Activated T-cell treated with anti-CD3 and anti-CD28 coated beads for 4 hours (primary cell): ENCODE measurements around the gene LPP.

Experiments used
- DNase-seq: peaks from one replicate; pipeline ENCODE4 v3.0.0-alpha.2; 2020

The LPP gene

DNA sequence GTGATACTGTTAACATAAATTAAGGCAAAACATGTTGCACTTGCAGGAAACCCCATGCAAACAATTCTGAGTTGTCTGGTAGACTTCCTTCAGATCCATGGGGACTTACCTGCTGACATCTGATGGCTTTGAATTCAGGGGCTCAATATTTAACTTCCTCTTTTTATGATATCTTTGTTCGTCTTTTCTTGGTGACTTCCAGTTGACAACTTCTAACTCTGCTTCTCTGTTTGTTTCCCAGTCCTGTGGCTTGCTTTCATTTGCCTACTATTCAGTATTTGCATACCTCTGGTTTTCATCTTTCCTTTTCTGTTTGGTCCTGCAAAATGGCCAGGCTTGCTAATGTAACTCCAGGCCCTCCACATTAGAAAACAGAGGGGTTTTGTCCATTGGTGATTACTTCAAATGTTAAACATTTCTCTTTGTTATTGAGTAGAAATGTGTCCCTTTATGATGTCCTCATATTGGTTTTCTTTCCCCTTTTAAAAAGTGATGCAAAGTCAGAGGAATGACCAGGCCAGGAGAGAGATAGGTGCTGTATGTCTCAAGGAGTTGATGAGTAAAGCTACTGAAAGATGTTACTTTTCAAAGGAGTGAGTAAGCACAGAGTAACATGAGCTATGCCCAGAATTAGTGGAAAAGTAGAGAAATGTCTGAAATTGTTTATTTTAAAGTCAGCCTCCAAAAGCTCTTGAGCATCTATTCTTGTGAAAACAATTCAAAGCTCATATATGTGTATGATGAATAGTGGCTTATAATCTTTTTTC lies 335.9 kb downstream of the LPP start:
- no peak for DNase-seq

DNA sequence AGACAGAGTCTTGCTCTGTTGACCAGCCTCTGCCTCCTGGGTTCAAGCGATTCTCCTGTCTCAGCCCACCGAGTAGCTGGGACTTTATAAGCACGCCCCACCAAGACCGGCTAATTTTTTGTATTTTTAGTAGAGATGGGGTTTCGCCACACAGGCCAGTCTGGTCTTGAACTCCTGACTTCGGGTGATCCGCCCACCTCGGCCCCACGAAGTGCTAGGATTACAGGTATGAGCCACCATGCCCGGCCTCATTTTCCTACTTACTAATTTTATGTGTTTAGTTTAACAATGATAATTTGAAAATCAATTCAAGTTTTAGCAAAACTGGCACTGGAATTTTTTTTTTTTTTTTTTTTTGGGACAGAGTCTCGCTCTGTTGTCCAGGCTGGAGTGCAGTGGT lies 336.5 kb downstream of the LPP start:
- no peak for DNase-seq

DNA sequence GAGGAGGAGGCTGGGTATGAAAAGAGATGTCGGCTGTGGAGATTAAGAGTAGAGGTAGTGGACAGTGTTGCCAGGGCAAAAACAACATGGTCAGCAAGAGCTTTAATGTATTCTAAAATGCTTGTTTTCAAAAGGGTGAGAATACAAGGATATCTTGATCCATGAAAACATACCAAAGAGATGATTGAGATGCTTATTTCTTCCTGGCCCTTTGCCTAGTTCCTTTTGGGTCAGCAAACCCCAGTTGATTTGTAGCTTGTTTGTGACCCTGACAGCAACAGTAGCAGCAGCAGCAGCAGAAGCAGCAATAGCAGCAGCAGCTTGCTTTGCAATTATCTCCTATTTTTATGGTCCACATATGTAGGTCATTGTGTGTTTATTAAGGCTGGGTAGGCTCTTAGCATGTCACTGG lies 337.3 kb downstream of the LPP start:
- DNase-seq = no peak

DNA sequence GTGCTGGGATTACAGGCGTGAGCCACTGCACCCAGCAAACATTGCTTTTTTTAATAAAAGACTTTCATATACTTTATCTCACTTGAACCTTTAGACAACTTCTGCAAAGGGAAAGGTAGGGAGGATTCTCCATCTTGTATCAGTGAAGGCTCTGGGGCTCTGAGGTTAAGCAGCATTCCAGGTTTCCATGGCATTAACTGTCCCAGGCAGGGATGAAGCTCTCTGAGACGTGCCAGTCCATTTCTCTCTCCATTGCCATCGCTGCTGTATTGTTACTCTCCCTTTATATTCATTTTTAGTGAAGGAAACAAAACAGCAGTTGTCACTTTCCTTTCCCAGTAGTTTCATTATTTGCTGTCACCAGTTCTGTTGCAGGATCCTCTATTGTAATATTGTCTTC lies 342.4 kb downstream of the LPP start:
- DNase-seq = no peak

DNA sequence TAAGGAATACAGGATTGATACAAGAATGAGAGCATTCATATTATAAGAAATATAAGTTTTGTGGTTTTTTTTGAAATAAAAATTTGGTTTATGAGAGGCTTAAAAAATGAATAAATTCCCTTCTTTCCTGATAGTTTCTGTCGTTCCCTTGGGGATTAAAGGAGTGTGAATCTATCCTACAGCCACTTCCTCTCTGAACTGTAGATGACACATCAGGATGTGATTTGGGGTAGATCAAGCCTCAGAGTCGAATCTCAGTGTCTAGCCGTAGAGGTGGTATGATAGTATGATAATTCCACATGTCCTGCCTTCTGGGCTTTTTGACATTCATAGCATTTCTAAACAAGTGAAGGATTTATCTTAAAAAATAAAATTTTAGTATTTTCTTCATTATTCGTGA lies 343.1 kb downstream of the LPP start:
- DNase-seq = no peak

DNA sequence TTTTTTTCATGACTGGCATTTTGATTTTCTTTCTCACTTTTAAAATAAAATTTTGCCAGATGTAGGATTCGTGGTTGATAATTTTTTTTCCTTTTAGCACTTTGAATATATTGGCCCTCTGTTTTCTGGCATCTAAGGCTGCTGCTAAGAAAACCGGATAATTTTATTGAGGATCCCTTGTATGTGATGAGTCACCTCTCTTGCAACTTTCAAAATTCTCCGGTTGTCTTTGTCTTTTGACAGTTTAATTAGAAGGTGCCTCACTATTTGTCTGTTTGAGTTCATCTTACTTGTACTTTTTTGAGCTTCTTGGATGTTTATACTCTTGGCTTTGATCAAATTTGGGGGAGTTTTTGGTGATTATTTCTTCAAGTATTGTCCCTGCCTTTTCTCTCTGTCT lies 349.7 kb downstream of the LPP start:
- DNase-seq = no peak

DNA sequence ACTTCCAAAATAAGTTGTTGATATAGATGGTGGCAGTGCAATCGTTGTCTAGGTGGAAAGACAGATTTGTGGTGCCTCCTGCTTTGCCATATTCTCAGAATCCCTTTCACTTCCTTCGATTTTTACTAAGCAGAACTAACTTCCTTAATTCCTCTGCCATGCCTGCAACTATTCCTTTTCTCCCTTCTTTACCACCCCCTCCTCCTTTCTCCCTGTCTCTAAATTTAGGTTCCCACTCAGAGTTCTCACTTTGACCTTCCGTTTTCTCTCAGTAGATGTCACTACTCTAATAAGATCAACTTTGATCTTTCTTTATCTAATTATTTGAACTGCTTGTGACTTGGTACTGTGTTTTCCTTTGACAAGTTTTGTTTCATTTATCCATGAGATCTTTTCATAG lies 351.2 kb downstream of the LPP start:
- no peak for DNase-seq

DNA sequence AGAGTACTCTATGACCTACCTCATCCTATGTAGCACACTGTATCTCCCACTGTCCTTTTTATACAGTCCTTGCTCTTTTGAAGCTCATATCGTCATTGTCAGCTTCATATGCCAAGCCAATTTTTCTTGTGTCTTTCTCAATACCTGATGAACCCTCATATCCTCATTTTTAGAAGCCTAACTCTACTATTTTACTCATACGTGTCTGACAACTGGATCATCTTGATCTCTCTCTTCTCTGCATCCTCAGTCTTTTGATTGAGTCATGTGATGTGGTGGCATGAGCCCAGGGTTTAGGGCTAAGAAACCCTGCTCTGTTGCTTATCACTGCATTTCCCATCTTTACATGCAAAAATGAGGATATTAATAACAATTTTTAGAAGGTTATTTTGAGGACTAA lies 352.0 kb downstream of the LPP start:
- no peak for DNase-seq

DNA sequence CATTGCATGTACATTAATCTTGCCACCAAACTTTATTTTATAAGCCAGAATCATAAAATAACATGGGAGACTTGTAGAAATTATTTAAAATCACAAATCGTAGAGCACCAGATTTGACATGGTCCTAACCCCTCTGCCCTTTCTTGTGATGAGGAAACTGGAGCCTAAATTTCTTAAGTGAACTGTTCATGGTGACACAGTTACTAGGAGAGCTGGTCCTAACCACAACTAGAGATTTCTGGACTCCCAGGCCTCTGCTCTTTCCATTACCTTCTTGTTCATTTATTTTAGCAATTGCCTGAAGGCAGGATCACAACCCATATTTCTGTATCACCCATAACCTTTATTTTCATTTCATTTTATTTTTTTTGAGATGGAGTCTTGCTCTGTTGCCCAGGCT lies 352.5 kb downstream of the LPP start:
- no peak for DNase-seq

DNA sequence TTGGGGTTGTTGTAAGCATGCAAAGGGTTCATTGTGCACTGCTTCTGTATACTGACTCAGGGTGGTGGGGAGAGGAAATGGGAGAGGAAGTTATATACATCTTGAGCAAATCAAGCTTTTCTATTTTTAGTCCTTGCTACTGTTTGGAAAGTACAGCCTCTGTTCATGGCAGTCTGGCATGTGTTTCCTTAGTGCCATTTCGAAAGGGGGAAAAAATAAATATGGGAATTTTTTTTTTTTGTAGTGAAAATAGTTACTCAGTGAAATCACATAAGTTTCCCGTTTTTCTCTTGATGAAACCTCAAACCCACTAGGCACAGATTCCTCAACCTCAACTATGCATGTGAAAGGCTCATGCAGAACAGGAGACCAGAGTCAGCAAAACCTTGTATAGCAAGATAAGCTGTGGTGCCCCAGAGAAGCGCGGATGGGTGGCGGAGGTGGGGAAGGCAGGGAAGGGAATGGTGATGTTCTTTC lies 353.3 kb downstream of the LPP start:
- no peak for DNase-seq

DNA sequence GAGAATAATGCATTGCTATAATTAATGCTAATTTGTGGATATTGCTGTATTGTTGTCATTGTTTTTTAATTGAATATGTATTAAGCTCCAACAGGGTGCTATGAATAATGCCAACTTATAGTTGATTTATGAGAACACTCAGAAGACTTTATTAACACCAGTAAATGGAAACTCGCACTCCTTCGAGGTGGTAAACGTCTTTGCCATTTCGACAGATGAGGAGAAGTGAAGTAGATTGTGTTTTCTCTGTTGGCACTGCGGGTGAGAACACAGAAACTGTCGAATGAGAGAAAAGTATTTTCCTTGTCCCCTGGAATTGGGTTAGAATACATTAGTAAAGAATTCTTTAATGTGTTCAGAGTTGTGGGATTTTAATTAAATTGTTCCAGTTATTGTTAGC lies 354.5 kb downstream of the LPP start:
- no peak for DNase-seq

DNA sequence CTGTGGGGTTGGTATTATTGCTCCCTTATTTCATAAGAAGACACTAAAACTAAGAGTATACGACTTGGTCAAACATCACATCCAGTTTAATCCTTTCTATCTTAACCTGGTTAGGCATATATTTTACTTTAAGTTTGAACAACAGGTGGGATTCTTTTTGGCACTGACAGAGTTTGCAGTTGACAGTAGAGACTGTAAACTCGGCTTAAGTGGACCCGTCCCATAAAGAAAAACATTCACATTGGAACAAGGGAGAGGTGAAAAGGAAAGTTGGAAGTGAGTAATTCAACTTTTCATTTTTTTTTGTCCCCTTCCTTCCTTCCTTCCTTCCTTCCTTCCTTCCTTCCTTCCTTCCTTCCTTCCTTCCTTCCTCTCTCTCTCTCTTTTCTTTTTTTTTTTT lies 355.4 kb downstream of the LPP start:
- DNase-seq = no peak

DNA sequence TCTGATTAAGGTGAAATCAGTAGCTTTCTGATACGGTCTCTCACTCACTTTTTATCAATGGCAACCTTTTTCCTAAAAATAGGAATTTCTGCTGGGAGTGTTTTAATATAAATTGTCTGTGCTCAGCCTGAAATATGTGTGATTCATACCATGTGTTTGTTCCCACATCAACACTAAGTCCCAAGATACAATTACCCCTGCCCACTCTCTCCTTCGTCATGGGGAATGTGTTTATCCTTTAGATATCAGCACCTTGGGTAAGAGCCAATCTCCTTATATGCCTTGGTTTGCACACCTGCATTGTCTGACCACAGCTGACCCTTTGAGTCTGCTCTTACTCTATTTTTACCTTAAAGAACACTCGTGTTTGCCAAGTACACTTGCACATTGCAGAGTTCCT lies 356.4 kb downstream of the LPP start:
- DNase-seq = no peak

DNA sequence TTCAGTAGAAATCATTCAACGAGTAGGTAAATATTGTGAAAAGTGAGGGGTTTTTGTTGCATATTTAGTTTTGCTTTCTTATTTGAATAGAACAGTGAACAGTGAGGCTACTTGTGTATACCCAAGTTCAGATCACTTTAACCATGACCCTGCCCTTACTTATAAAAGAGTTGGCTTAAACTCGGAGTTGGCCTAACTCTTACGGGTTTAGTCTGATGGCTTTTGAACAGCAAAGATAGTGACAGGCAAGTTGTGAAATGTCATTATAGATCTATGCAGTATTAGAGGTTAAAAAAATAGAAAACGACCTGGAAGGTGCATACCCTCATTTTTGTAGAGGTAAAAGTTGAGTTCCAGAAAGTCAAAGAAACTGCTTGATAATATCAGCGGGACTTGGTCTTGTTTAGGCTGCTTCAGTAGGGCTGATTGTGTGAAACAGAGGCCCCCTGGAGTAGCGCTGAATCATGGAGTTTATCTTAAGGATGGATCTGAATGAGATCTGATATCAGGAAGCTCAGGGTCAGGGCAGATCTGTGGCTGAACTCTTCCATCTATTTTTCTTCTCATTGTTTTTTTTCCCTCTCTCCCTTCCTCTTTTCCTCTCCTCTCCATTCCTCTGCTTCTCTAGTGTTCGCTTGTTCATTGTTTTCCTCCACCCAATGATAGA lies 359.8 kb downstream of the LPP start:
- DNase-seq = no peak

DNA sequence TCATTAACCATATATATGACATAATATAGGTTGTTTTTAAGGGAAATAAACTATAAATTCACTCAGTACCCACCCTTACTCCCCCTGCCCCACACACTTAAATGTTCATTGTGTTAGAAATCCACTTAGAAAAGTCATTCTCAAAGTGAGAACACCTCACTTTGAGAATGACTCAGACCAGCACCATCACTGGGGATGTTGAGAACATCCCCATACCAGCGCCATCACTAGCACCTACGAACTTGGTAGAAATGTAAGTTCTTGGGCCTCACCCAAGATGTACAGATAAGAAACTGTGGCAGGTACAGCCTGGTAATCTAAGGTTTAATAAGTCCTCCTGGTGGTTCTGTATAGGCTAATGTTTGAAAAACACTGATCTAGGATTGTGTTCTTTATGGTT lies 362.6 kb downstream of the LPP start:
- no peak for DNase-seq

DNA sequence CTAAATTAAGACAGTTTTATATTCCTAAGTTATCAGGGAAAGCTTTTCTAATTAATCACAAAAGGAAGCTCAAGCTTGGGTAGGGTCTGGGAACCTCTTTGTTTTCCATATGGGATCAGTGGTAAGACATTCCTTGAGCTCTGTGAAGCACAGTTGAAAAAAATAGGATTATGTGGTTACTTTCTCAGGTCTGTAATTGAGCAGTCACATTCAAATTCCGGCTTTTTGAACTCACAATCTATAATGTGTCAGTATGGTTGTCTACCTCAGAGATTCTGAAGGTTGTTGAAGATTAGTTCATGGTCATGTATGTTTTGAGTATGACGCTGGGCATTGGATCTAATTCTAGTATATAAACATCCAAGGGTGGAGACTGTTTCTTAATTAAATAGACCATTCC lies 364.5 kb downstream of the LPP start:
- DNase-seq = no peak

DNA sequence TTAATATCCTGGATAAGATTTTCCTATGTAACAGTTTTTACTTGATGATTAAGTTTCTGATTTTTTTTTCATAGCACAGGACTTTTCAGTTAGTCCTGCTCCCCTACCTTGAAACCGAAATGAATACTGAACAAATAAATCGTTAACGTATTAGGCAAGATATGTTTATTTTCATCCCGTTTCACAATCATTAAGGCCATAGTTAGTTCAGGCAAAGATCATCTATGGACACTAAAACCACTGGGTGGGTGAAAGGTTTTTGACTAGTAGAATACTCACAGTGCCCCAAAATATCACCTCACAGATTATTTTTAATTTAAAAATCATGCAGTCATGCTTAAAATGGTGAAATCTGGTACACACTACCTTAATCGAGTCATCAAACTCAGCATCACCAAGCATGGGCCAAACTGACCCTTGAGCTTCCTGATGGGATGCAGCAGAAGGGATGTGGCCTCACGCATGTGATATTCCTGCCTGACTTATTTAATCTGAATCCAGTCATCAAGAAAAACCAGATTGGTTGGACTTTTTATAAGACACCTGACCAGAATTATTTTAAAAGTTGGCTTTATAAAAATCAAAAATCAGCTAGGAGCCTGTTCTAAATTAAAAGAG lies 365.0 kb downstream of the LPP start:
- no peak for DNase-seq

DNA sequence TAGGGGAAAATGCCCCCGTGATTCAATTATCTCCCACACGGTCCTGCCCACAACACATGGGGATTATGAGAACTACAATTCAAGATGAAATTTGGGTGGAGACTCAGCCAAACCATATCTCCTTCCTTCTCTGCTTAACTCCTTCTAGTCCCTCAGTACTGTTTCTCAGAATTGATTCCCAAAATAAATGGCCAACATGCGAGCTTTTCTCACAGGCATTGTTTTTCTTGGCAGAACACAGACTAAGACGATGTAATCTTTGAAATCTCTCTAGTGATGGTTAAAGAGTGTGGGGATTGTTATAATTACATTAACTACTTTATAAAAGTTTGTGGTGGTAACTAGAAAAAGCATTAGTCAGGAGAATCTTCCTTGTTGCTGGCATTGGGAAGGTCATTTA lies 366.5 kb downstream of the LPP start:
- no peak for DNase-seq

DNA sequence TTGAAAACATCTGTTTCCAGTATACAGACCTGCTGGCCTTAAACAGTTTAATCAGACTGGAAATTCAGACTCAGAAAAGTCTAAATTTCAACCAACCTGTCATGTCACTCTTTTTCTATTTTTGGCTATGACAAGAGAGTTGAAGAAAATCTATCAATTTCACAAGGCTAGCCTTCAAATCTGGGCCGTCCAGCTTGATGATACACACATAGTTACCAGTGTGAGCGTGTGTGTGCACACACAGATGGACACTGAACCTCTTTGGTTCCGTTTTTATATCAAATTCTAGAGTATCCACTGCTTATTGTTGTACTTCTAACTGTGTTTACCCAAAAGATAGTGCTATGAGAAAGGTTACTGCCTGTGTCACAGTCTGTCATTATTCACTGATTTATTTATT lies 368.2 kb downstream of the LPP start:
- no peak for DNase-seq

DNA sequence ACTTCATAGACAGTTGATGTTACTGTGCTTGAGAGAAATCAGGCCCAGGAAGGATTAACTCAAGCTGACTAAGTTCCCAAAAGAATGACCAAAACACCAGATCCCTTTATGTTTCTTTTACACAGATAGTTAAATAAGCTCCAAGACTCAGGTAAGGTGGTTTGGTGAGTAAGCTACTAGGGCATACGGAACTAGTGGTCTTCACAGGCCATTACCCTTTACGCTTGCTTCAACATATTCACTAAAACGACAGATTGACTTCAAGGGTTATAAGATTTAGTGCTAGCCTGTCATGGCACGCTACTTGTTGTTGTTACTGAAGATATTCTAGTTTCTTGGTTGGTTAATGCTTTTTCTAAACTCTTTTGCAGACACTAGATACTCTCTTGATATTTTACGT lies 369.3 kb downstream of the LPP start:
- no peak for DNase-seq

DNA sequence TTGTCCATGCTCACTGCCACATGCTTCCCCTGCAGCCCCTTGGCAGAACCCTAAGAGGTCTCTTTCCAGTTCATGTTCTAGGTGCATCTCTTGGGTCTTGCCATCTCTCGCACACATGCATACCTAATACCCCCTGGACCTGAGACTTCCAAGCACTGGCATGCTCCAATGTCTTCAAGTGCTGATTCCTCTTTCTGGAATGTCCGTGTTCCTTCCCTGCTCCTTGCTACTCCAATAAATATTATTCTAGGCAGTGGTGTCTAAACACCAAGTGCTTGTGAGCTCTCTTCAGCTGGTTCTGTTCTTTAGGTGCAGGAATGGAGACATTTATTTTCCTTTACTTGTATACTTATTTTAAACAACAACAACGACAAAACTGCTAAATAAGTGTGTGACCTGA lies 370.1 kb downstream of the LPP start:
- DNase-seq = no peak

DNA sequence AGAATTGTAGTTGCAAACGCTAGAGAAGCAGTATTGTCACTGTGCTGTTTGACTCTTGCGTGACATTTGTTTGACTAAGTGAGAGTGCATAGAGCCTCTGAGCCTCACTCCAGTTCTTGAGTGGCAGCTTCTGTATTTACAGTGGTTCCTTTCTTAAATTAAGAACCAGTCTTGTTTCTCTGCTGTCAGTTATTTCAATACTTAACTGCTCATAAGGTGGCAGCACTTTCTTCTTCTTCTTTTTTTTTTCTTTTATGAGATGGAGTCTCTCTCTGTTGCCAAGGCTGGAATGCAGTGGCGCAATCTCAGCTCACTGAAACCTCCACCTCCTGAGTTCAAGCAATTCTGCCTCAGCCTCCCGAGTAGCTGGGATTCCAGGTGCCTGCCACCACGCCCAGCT lies 372.1 kb downstream of the LPP start:
- DNase-seq = no peak

DNA sequence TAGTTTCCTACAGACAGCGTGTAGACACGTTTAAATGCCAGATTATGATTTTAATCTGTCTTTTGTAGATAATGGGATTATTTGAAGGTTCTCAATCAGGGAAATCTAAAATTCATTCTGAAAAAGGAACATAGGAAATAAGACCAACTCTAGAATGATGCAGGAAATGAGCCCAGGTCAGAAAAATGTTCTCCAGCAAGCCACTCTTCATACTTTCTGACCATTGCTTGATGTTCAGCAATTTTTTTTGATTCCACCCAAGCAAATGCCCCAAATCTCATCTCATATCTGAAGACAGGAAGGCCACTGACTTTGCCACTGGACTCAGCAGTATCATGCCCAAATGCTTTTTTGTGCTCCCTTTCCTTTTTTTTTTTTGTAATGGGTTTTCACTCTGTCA lies 373.4 kb downstream of the LPP start:
- DNase-seq = no peak

DNA sequence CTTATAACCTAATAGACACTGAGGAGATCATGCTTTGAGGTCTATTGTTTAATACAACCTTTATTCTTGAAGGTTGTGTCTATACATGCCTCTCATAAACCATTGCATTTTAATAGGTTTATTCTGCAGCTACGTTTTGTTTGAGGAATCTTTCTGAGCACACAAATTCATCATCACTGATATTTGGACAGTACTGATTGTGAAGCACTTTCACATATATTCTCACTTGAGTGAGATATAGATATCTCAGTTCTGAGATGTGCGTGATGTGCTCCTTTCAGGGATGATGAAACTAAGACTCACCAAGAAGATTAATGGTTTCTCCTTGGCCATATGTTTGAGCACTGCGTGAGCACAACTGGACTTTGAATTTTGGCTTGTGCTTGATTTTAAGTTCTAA lies 374.4 kb downstream of the LPP start:
- no peak for DNase-seq

DNA sequence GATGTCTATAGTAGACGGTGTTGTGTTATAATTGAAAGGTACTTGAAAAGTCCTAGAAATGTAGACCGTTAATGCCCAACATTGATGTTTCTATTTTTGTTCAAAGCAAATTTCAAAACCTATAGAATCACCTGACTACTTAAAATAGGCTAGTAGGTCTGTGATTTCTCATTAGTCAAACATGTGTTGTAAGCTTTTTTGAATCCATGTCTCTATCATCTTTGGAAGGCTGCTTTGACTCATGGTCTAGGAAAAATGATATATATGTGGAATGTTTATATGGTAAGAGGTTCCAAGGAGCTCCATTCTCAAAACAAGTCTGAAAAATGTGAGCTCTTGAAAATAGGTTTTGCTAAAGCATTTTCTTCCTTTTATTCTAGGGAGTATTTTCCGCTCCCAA lies 375.3 kb downstream of the LPP start:
- DNase-seq = no peak
